ENCODE data around the gene MIS12. TPM values are rescaled to one million over a fixed set of nuclear protein-coding genes. Genes with fewer than 3 reads are reported as not detected.

Gene MIS12
- total and polyA plus RNA-seq, 2 of the 13 experiments (the other 11 are each of a cell fraction or from before 2014, with no cell fraction given), result 13.4 to 28.0 TPM

- TF ChIP-seq, protein P1, sequence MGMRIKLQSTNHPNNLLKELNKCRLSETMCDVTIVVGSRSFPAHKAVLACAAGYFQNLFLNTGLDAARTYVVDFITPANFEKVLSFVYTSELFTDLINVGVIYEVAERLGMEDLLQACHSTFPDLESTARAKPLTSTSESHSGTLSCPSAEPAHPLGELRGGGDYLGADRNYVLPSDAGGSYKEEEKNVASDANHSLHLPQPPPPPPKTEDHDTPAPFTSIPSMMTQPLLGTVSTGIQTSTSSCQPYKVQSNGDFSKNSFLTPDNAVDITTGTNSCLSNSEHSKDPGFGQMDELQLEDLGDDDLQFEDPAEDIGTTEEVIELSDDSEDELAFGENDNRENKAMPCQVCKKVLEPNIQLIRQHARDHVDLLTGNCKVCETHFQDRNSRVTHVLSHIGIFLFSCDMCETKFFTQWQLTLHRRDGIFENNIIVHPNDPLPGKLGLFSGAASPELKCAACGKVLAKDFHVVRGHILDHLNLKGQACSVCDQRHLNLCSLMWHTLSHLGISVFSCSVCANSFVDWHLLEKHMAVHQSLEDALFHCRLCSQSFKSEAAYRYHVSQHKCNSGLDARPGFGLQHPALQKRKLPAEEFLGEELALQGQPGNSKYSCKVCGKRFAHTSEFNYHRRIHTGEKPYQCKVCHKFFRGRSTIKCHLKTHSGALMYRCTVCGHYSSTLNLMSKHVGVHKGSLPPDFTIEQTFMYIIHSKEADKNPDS (CRISPR knock-in tag; IDR thresholded peaks at IDR 0.05), result no peak
- TF ChIP-seq ARID4A (CRISPR knock-in tag; IDR thresholded peaks at IDR 0.05; ENCODE audit: borderline replicate concordance) (peak; percentile 99), CREM (IDR thresholded peaks at IDR 0.05) (no peak), CREM (CRISPR knock-in tag; IDR thresholded peaks at IDR 0.05) (no peak), TSC22D2 (CRISPR knock-in tag; IDR thresholded peaks at IDR 0.05; ENCODE audit: borderline replicate concordance) (no peak), SUZ12 (IDR thresholded peaks at IDR 0.05; ENCODE audit: low read depth, low read length) (no peak), ZNF431 (CRISPR knock-in tag; IDR thresholded peaks at IDR 0.05; ENCODE audit: borderline replicate concordance, low read depth) (no peak; the same call in 1 of the 2 replicates), PRDM15 (CRISPR knock-in tag; IDR thresholded peaks at IDR 0.05) (peak; percentile 94), ZNF30 (CRISPR knock-in tag; IDR thresholded peaks at IDR 0.05) (no peak), NR3C1 (CRISPR knock-in tag; IDR thresholded peaks at IDR 0.05) (no peak)
- TF ChIP-seq, protein P2, sequence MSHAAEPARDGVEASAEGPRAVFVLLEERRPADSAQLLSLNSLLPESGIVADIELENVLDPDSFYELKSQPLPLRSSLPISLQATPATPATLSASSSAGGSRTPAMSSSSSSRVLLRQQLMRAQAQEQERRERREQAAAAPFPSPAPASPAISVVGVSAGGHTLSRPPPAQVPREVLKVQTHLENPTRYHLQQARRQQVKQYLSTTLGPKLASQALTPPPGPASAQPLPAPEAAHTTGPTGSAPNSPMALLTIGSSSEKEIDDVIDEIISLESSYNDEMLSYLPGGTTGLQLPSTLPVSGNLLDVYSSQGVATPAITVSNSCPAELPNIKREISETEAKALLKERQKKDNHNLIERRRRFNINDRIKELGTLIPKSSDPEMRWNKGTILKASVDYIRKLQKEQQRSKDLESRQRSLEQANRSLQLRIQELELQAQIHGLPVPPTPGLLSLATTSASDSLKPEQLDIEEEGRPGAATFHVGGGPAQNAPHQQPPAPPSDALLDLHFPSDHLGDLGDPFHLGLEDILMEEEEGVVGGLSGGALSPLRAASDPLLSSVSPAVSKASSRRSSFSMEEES (CRISPR knock-in tag; IDR thresholded peaks at IDR 0.05), result peak; percentile 44; the same call in 1 of the 2 replicates
- TF ChIP-seq, protein P3, sequence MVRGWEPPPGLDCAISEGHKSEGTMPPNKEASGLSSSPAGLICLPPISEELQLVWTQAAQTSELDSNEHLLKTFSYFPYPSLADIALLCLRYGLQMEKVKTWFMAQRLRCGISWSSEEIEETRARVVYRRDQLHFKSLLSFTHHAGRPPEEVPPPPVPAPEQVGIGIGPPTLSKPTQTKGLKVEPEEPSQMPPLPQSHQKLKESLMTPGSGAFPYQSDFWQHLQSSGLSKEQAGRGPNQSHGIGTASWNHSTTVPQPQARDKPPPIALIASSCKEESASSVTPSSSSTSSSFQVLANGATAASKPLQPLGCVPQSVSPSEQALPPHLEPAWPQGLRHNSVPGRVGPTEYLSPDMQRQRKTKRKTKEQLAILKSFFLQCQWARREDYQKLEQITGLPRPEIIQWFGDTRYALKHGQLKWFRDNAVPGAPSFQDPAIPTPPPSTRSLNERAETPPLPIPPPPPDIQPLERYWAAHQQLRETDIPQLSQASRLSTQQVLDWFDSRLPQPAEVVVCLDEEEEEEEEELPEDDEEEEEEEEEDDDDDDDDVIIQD (CRISPR knock-in tag; IDR thresholded peaks at IDR 0.05; ENCODE audit: low read depth), result 0 out of 2 replicates have a peak, but pooled peaks have one; percentile 42
- TF ChIP-seq, protein P4, sequence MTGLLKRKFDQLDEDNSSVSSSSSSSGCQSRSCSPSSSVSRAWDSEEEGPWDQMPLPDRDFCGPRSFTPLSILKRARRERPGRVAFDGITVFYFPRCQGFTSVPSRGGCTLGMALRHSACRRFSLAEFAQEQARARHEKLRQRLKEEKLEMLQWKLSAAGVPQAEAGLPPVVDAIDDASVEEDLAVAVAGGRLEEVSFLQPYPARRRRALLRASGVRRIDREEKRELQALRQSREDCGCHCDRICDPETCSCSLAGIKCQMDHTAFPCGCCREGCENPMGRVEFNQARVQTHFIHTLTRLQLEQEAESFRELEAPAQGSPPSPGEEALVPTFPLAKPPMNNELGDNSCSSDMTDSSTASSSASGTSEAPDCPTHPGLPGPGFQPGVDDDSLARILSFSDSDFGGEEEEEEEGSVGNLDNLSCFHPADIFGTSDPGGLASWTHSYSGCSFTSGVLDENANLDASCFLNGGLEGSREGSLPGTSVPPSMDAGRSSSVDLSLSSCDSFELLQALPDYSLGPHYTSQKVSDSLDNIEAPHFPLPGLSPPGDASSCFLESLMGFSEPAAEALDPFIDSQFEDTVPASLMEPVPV (CRISPR knock-in tag; IDR thresholded peaks at IDR 0.05), result no peak; the same call in 1 of the 2 replicates
Measured at GRCh38 chr17:5438716-5439445, 47.5 kb upstream of the MIS12 start, which contains the start of gene C1QBP (continued).

Data from HepG2 (cell line).